WTC11 (cell line): ENCODE results near the gene TFAP2E.

Experiments used
- ETV6 ChIP-seq: sonication (generic); formaldehyde crosslinking; IDR thresholded peaks from 2 replicates; pipeline ENCODE4 v1.8.1; 2022; ENCODE audit warnings: mild to moderate bottlenecking, missing genetic modification reagents
- JUN ChIP-seq: sonication (generic); formaldehyde crosslinking; IDR thresholded peaks from 2 replicates; pipeline ENCODE4 v1.8.0; 2023; ENCODE audit warnings: mild to moderate bottlenecking, missing genetic modification reagents
- SMAD3 ChIP-seq: sonication (generic); formaldehyde crosslinking; IDR thresholded peaks from 2 replicates; pipeline ENCODE4 v1.8.0; 2022; ENCODE audit warnings: missing genetic modification reagents, mild to moderate bottlenecking, borderline replicate concordance
- ZNF232 ChIP-seq: sonication (generic); formaldehyde crosslinking; IDR thresholded peaks from 2 replicates; pipeline ENCODE4 v1.8.0; 2022; ENCODE audit warnings: mild to moderate bottlenecking, missing genetic modification reagents
- TF ChIP-seq, protein P1 (sequence below): sonication (generic); formaldehyde crosslinking; IDR thresholded peaks from 2 replicates; pipeline ENCODE4 v1.8.1; 2022; ENCODE audit warnings: low read depth, missing genetic modification reagents, borderline replicate concordance
- TF ChIP-seq, protein P2 (sequence below): fragments of 200-600 bp; IDR thresholded peaks from 2 replicates; pipeline ENCODE4 v1.8.0; 2022; ENCODE audit warnings: antibody characterized with exemption
- TF ChIP-seq, protein P3 (sequence below): fragments of 250-450 bp; sonication (Bioruptor Pico); IDR thresholded peaks from 2 replicates; pipeline ENCODE4 v1.9.0; 2021; ENCODE audit warnings: moderate library complexity, mild to moderate bottlenecking, inconsistent platforms, borderline replicate concordance

DNA sequence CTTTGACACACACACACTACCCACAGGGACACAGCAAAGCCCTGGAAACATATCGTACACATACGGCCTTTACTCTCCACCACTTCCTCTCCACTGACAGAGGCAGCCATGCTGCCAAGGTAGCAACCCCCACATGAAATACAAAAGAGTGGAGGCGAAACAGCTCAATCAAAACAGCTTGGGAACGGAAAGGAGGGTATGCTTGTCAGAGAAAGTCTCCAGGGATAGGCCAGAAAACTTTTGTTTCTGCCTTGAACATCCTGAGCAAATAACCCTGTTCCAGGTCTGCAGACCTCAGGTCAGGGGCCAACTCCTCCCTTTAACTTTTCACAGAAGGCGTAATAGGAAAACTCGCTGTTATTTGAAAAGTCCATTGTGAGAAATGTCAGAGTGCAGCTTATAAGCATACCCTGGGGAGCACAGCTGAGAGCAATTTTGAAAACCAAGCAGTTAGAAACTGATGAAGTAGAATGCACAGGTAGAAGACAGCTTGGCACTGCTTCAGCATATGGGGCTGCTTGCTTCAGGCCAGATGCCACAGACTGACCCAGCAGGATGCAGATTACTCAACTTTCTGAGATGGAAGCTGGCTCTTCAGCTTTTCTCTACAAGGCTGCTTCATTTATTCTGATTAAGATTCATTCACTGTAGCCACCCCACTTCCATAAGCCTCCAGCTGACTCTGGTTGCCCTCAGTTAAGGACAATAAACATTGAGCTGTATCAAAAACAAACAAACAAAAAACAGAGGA, 33.9 kb upstream of the TFAP2E start:
- TF ChIP-seq, protein P1, sequence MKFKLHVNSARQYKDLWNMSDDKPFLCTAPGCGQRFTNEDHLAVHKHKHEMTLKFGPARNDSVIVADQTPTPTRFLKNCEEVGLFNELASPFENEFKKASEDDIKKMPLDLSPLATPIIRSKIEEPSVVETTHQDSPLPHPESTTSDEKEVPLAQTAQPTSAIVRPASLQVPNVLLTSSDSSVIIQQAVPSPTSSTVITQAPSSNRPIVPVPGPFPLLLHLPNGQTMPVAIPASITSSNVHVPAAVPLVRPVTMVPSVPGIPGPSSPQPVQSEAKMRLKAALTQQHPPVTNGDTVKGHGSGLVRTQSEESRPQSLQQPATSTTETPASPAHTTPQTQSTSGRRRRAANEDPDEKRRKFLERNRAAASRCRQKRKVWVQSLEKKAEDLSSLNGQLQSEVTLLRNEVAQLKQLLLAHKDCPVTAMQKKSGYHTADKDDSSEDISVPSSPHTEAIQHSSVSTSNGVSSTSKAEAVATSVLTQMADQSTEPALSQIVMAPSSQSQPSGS (CRISPR knock-in tag) = no peak
- TF ChIP-seq, protein P2, sequence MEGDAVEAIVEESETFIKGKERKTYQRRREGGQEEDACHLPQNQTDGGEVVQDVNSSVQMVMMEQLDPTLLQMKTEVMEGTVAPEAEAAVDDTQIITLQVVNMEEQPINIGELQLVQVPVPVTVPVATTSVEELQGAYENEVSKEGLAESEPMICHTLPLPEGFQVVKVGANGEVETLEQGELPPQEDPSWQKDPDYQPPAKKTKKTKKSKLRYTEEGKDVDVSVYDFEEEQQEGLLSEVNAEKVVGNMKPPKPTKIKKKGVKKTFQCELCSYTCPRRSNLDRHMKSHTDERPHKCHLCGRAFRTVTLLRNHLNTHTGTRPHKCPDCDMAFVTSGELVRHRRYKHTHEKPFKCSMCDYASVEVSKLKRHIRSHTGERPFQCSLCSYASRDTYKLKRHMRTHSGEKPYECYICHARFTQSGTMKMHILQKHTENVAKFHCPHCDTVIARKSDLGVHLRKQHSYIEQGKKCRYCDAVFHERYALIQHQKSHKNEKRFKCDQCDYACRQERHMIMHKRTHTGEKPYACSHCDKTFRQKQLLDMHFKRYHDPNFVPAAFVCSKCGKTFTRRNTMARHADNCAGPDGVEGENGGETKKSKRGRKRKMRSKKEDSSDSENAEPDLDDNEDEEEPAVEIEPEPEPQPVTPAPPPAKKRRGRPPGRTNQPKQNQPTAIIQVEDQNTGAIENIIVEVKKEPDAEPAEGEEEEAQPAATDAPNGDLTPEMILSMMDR = no peak
- TF ChIP-seq JUN (CRISPR knock-in tag) (no peak), ETV6 (CRISPR knock-in tag) (no peak), SMAD3 (CRISPR knock-in tag) (no peak), ZNF232 (CRISPR knock-in tag) (no peak)
- TF ChIP-seq, protein P3, sequence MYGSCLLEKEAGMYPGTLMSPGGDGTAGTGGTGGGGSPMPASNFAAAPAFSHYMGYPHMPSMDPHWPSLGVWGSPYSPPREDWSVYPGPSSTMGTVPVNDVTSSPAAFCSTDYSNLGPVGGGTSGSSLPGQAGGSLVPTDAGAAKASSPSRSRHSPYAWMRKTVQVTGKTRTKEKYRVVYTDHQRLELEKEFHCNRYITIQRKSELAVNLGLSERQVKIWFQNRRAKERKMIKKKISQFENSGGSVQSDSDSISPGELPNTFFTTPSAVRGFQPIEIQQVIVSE (CRISPR knock-in tag) = no peak
